WI38 (cell line): ENCODE data around the gene NPHP4.

Experiments
- H3K4me3 ChIP-seq: 2 replicates; pipeline ENCODE4 v1.5.1; 2011; ENCODE audit warnings: low read depth, mild to moderate bottlenecking, control low read depth, low read length
- TF ChIP-seq, protein P1 (sequence below): IDR thresholded peaks from 2 replicates; pipeline ENCODE4 v1.5.1; 2012; ENCODE audit warnings: low read depth, mild to moderate bottlenecking, control low read depth, low read length

The NPHP4 gene

GRCh38 chr1:5828308-5828935, 163.8 kb downstream of the NPHP4 start:
- TF ChIP-seq, protein P1, sequence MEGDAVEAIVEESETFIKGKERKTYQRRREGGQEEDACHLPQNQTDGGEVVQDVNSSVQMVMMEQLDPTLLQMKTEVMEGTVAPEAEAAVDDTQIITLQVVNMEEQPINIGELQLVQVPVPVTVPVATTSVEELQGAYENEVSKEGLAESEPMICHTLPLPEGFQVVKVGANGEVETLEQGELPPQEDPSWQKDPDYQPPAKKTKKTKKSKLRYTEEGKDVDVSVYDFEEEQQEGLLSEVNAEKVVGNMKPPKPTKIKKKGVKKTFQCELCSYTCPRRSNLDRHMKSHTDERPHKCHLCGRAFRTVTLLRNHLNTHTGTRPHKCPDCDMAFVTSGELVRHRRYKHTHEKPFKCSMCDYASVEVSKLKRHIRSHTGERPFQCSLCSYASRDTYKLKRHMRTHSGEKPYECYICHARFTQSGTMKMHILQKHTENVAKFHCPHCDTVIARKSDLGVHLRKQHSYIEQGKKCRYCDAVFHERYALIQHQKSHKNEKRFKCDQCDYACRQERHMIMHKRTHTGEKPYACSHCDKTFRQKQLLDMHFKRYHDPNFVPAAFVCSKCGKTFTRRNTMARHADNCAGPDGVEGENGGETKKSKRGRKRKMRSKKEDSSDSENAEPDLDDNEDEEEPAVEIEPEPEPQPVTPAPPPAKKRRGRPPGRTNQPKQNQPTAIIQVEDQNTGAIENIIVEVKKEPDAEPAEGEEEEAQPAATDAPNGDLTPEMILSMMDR: no peak
- H3K4me3 ChIP-seq: no peak overlapping the region

- no peak overlapping the region for H3K4me3 ChIP-seq
- TF ChIP-seq, protein P1: no peak
Observed at GRCh38 chr1:5827516-5827915, 164.7 kb downstream of the NPHP4 start.

- TF ChIP-seq, protein P1: no peak
- no peak overlapping the region for H3K4me3 ChIP-seq
Observed at GRCh38 chr1:5826601-5827000, 165.6 kb downstream of the NPHP4 start.

DNA sequence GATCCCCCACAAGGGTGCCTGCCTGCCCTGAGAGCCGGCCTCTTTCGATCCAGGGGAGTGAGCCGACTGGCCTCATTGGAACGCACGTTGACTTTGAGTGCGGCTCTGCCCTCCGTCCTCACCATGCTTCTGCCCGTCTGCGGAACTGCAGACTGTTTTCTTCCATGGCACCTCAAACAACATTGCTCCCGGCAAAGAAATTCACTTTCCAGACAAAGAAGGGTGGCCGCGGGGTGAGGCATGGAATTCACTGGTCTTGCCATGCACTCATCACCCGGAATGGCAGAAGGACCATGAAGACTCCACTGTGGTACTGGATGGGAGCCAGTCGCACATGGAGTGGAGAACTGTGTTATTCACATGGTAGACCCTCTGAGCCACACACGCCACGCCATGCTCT, 169.5 kb downstream of the NPHP4 start:
- no peak overlapping the region for H3K4me3 ChIP-seq
- TF ChIP-seq, protein P1: no peak

DNA sequence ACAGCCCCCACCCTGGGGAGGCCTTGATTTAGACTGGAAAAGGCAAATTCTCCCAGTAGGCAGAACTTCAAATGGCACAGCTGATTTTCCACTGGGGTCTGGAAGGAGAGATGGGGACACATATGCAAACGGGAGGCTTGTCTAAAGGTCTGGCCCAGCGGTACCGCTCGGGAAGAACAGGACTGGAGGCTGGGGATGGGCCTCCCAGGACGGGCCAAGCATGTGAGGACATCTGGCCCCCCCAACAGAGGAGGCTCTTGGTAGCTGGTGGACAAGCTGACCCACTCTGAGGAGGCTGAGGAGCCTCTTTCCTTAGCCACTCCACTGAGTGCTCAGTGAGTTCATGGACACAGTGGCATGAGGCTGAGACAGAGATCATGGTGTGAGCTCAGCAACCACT, 170.0 kb downstream of the NPHP4 start:
- no peak overlapping the region for H3K4me3 ChIP-seq
- TF ChIP-seq, protein P1: no peak

DNA sequence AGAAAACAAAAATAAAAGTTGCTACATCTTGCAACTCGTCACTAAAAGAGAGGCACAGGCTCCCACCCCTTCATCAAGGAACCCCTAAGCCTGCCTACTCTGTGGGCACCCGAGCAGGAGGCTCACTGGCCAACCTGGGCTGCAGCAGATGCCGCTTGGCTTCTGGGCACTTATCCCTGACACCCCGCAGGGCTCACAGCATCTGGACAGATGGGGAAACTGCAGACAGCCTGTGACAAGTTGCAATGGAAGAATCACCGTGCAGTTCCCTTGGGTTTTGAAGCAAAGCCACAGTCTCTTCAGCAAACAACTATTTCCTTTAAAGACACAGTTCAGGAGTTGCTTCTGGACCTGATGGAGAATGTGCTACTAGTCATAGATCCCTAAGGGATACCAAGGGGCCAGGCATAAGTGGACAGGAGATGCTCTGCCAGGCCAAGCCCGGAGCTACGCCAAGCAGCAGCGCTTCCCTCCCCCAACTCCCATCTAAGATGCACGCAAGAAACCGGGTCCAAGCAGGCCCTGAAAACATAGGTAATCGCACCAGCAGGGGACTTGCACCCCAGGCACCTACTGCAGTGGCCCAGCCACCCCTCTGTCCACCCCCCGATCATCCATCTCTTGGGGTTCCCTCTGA, 170.6 kb downstream of the NPHP4 start:
- TF ChIP-seq, protein P1: no peak
- H3K4me3 ChIP-seq: no peak overlapping the region

DNA sequence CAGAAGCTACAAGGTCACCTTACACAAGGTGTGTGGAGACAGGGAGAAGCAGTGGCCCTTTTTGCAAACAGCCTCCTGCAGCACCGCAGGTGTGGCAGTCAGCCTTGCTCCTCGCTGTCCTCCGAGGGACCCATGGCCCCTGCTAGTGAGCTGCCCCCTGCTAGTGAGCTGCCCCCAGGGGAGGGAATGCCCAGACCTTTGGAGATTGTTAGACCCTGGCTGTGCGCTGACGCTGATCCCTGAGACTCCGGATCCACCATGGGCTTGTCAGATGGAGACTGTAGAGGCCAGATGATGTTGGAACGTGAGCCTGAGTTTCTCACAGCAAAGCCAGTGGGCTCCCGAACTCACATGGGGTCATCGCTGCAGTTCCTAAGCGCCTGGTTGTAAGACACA, 172.2 kb downstream of the NPHP4 start:
- TF ChIP-seq, protein P1: no peak
- H3K4me3 ChIP-seq: no peak overlapping the region
